K562 (cell line): Measurements from ENCODE around the gene SPNS1. TPM values are rescaled to one million over a fixed set of nuclear protein-coding genes. Genes with fewer than 3 reads are reported as not detected.

Experiments used
- ADNP ChIP-seq: fragments of 200-800 bp; sonication (Bioruptor generic); IDR thresholded peaks from 2 replicates; pipeline ENCODE4 v1.6.1; 2016; ENCODE audit warnings: missing genetic modification characterization, missing compliant biosample characterization
- ARID1B ChIP-seq: fragments of 450-650 bp; IDR thresholded peaks from 2 replicates; pipeline ENCODE4 v1.6.1; 2016; ENCODE audit warnings: antibody characterized with exemption, mild to moderate bottlenecking, inconsistent platforms
- BMI1 ChIP-seq: fragments of 150-350 bp; IDR thresholded peaks from 2 replicates; pipeline ENCODE4 v1.6.1; 2014; ENCODE audit warnings: low read length
- FOSL1 ChIP-seq: fragments of 200-800 bp; sonication (Bioruptor generic); conservative IDR thresholded peaks from 2 replicates; pipeline ENCODE4 v1.6.1; 2016; ENCODE audit warnings: missing genetic modification characterization, missing compliant biosample characterization
- FOXP1 ChIP-seq: sonication (generic); formaldehyde crosslinking; IDR thresholded peaks from 2 replicates; pipeline ENCODE4 v1.8.0; 2022; ENCODE audit warnings: mild to moderate bottlenecking, missing genetic modification reagents
- KDM2B ChIP-seq: fragments of 250-450 bp; sonication (Bioruptor Pico); IDR thresholded peaks from 2 replicates; pipeline ENCODE4 v1.8.0; 2021; ENCODE audit warnings: mild to moderate bottlenecking, moderate library complexity
- MECOM ChIP-seq: fragments of 250-450 bp; sonication (Bioruptor Pico); IDR thresholded peaks from 2 replicates; pipeline ENCODE4 v1.8.0; 2022; ENCODE audit warnings: inconsistent platforms
- POLR2AphosphoS5 ChIP-seq: IDR thresholded peaks from 2 replicates; pipeline ENCODE4 v1.6.1; 2011; ENCODE audit warnings: mild to moderate bottlenecking, low read depth, low read length, moderate library complexity; ENCODE audit not compliant: control insufficient read depth, insufficient read depth
- RCOR1 ChIP-seq, 2 experiments: IDR thresholded peaks; 2 replicates each; pipeline ENCODE4 v1.6.1; 2012; ENCODE audit warnings: low read depth in 2 of 2, low read length in 2 of 2, borderline replicate concordance in 1 of 2, improper control_type of control experiment in 1 of 2
- SPI1 ChIP-seq: IDR thresholded peaks from 2 replicates; pipeline ENCODE4 v1.6.1; 2011; ENCODE audit warnings: low read depth, low read length, control low read depth, borderline replicate concordance
- STAT5A ChIP-seq: IDR thresholded peaks from 2 replicates; pipeline ENCODE4 v1.6.1; 2012; ENCODE audit warnings: low read length, inconsistent platforms, borderline replicate concordance
- TARDBP ChIP-seq: fragments of 450-650 bp; IDR thresholded peaks from 2 replicates; pipeline ENCODE4 v1.6.1; 2016
- ZNF175 ChIP-seq: fragments of 200-800 bp; sonication (Bioruptor generic); IDR thresholded peaks from 2 replicates; pipeline ENCODE4 v1.6.1; 2016; ENCODE audit warnings: low read depth, mild to moderate bottlenecking, missing genetic modification characterization, missing compliant biosample characterization
- ZNF224 ChIP-seq: sonication (generic); formaldehyde crosslinking; IDR thresholded peaks from 2 replicates; pipeline ENCODE4 v1.8.0; 2022; ENCODE audit warnings: mild to moderate bottlenecking, missing genetic modification reagents
- ZNF23 ChIP-seq: fragments of 250-450 bp; sonication (Bioruptor Pico); IDR thresholded peaks from 2 replicates; pipeline ENCODE4 v1.4.0; 2020; ENCODE audit warnings: mild to moderate bottlenecking
- ZNF263 ChIP-seq: sonication (generic); formaldehyde crosslinking; IDR thresholded peaks from 2 replicates; pipeline ENCODE4 v1.8.0; 2022; ENCODE audit warnings: mild to moderate bottlenecking, missing genetic modification reagents, borderline replicate concordance
- ZNF695 ChIP-seq: fragments of 450-650 bp; formaldehyde crosslinking; IDR thresholded peaks from 2 replicates; pipeline ENCODE4 v1.4.0; 2020; ENCODE audit warnings: mild to moderate bottlenecking, moderate library complexity
- ZNF75A ChIP-seq: fragments of 450-650 bp; formaldehyde crosslinking; IDR thresholded peaks from 2 replicates; pipeline ENCODE4 v1.4.0; 2020; ENCODE audit warnings: mild to moderate bottlenecking
- ZNF766 ChIP-seq: fragments of 200-800 bp; sonication (Bioruptor generic); conservative IDR thresholded peaks from 2 replicates; pipeline ENCODE4 v1.6.1; 2016; ENCODE audit warnings: missing genetic modification characterization, missing compliant biosample characterization
- ZSCAN32 ChIP-seq: fragments of 450-650 bp; formaldehyde crosslinking; IDR thresholded peaks from 2 replicates; pipeline ENCODE4 v1.4.0; 2020; ENCODE audit warnings: mild to moderate bottlenecking, moderate library complexity
- polyA plus RNA-seq, 8 experiments: library from polyadenylated mRNA; depleted of rRNA in 4 of 8; stranded (reverse) in 5 of 8; unstranded in 3 of 8; fragments of >200 nt; fragmentation: Nextera tagmentation in 2 of 8; fragmentation: Illumina TruSeq in 1 of 8; extraction: Ambion mirVana in 2 of 8; extraction: Trizol in 1 of 8; gene quantifications; 2 replicates each; pipeline versions ENCODE4 v1.2.1 to v1.2.3, GENCODE V29; 2011 to 2014; ENCODE audit warnings: inconsistent platforms in 1 of 8, missing spikeins in 1 of 8
- total RNA-seq, 7 experiments: library from RNA; depleted of rRNA in 6 of 7; stranded (reverse); fragments of >200 nt in 6 of 7; fragmentation: Illumina TruSeq in 2 of 7; extraction: Trizol in 2 of 7; gene quantifications; 2 replicates each; pipeline versions ENCODE4 v1.2.1 to v1.2.3, GENCODE V29; 2011 to 2021; ENCODE audit warnings: low replicate concordance in 1 of 7
- TF ChIP-seq, protein P1 (sequence below), 2 experiments: fragments of 450-650 bp; formaldehyde crosslinking in 1 of 2; IDR thresholded peaks; 2 replicates each; pipeline versions ENCODE4 v1.4.0 to v1.6.1; 2014 to 2020; ENCODE audit warnings: mild to moderate bottlenecking in 2 of 2, borderline replicate concordance in 1 of 2, low read depth in 1 of 2

Gene SPNS1
- total and polyA plus RNA-seq, 9 of the 15 experiments (the other 6 are each of a cell fraction or from before 2014, with no cell fraction given), result 0.58 to 64.9 (median 13.7) TPM

DNA sequence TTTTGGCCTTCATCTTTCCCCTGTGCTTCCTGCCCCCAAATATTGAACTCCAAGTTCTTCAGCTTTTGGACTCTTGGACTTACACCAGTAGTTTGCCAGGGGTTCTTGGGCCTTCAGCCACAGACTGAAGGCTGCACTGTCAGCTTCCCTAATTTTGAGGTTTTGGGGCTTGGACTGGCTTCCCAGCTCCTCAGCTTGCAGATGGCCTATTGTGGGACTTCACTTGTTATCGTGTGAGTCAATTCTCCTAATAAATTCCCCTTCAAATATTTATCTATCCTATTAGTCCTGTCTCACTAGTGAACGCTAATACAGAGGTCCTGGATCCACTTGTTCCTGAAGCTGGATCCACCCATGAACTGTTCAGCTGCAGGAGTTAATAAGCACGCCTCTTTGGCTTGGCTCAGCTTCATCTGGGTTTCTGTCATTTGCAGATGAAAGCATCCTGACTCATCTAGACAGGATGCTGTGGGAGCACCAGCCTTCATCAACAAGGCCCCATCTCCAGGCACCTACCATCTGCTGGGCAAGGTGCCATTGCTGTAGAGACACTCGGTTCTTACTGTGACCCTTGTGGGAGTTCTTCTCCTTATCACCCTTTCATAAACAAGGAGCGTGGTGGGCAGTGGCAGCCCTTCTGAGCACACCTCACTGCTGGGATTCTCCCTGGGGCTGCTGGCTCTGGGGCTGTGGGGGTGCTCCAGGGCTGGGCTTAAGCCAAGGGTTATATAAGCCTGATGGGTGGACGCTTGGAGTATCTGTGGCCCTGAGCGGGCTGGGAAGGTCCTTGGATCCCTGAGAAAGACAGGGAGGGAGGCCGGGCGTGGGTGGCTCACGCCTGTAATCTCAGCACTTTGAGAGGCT, 33.4 kb downstream of the SPNS1 start (continued):
- TF ChIP-seq ZSCAN32, result no peak
- peak; percentile 82 for TF ChIP-seq ZNF263 (CRISPR knock-in tag)
- TF ChIP-seq MECOM (CRISPR knock-in tag), result no peak
- TF ChIP-seq KDM2B, result no peak
- TF ChIP-seq ZNF766 (CRISPR knock-in tag), result peak; percentile 65; the same call in 1 of the 2 replicates
- peak; percentile 74 for TF ChIP-seq ZNF175
- no peak for TF ChIP-seq ZNF75A (CRISPR knock-in tag)
- peak; percentile 37; the same call in 1 of the 2 replicates for TF ChIP-seq POLR2AphosphoS5
- no peak for TF ChIP-seq STAT5A
- no peak for TF ChIP-seq ADNP (tag)
- no peak for TF ChIP-seq ZNF224 (CRISPR knock-in tag)
- TF ChIP-seq TARDBP, result no peak
- TF ChIP-seq, protein P1, sequence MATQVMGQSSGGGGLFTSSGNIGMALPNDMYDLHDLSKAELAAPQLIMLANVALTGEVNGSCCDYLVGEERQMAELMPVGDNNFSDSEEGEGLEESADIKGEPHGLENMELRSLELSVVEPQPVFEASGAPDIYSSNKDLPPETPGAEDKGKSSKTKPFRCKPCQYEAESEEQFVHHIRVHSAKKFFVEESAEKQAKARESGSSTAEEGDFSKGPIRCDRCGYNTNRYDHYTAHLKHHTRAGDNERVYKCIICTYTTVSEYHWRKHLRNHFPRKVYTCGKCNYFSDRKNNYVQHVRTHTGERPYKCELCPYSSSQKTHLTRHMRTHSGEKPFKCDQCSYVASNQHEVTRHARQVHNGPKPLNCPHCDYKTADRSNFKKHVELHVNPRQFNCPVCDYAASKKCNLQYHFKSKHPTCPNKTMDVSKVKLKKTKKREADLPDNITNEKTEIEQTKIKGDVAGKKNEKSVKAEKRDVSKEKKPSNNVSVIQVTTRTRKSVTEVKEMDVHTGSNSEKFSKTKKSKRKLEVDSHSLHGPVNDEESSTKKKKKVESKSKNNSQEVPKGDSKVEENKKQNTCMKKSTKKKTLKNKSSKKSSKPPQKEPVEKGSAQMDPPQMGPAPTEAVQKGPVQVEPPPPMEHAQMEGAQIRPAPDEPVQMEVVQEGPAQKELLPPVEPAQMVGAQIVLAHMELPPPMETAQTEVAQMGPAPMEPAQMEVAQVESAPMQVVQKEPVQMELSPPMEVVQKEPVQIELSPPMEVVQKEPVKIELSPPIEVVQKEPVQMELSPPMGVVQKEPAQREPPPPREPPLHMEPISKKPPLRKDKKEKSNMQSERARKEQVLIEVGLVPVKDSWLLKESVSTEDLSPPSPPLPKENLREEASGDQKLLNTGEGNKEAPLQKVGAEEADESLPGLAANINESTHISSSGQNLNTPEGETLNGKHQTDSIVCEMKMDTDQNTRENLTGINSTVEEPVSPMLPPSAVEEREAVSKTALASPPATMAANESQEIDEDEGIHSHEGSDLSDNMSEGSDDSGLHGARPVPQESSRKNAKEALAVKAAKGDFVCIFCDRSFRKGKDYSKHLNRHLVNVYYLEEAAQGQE (IDR thresholded peaks at IDR 0.05; ENCODE audit: borderline replicate concordance), result no peak
- TF ChIP-seq, protein P1 (CRISPR knock-in tag; IDR thresholded peaks at IDR 0.05; ENCODE audit: low read depth), result no peak
- TF ChIP-seq ZNF23 (CRISPR knock-in tag), result no peak
- TF ChIP-seq FOSL1 (tag), result peak; percentile 47; the same call in 1 of the 2 replicates
- peak in 1 of 2 experiments; percentile 48; a peak in 2 of 4 replicates for TF ChIP-seq RCOR1 (IDR thresholded peaks at IDR 0.05; ENCODE audit: borderline replicate concordance in 1 of 2, low read depth in 2 of 2, low read length in 2 of 2)
- TF ChIP-seq FOXP1 (CRISPR knock-in tag), result no peak
- peak; percentile 33; the same call in 1 of the 2 replicates for TF ChIP-seq ARID1B
- no peak for TF ChIP-seq SPI1
- TF ChIP-seq BMI1, result no peak
- TF ChIP-seq ZNF695 (CRISPR knock-in tag), result no peak
